Loucy (cell line): ENCODE measurements around the gene CTRB2.

ENCODE experiments used
- CTCF ChIP-seq: fragments of 200-600 bp; sonication (generic); conservative IDR thresholded peaks from 2 replicates; pipeline ENCODE4 v1.5.1; 2014; ENCODE audit warnings: mild to moderate bottlenecking, antibody characterized with exemption, low read length
- EZH2phosphoT487 ChIP-seq: fragments of 200-600 bp; IDR thresholded peaks from 2 replicates; pipeline ENCODE4 v1.6.1; 2018; ENCODE audit warnings: antibody characterized with exemption, mild to moderate bottlenecking, moderate library complexity, borderline replicate concordance

- TF ChIP-seq CTCF (no peak), EZH2phosphoT487 (no peak)
Measured at GRCh38 chr16:75229172-75230031, 22.4 kb upstream of the CTRB2 start.
